WTC11 (cell line): Measurements from ENCODE around the gene NOP16. TPM values are rescaled to one million over a fixed set of nuclear protein-coding genes. Genes with fewer than 3 reads are reported as not detected.

Experiments used
- ATAC-seq: fragments of 200-7000 bp; cut with Tn5 transposase; 2 replicates; pipeline ENCODE4 v1.10.0; 2021; ENCODE audit warnings: mild to moderate bottlenecking, moderate library complexity
- CTCF ChIA-PET: fragments of 300-600 bp; sonication (Branson Sonifier 250); formaldehyde crosslinking; loops from one replicate; lab custom pipeline; 2021; ENCODE audit warnings: antibody characterized with exemption; lab: Charles Lee
- POLR2A ChIA-PET: fragments of 350-600 bp; sonication (Branson Sonifier 250); formaldehyde crosslinking; loops from one replicate; lab custom pipeline; 2021; ENCODE audit warnings: antibody characterized with exemption; lab: Charles Lee
- DNase-seq: peaks from one replicate; pipeline ENCODE4 v3.0.0; 2021; ENCODE audit warnings: low spot score
- H3K27ac Mint-ChIP-seq: 2 replicates; pipeline ENCODE4 v1.8.0; 2021; ENCODE audit warnings: mixed read lengths
- H3K27me3 Mint-ChIP-seq: 2 replicates; pipeline ENCODE4 v1.8.0; 2021; ENCODE audit warnings: low read depth, mild to moderate bottlenecking, moderate library complexity, mixed read lengths
- H3K36me3 Mint-ChIP-seq: 2 replicates; pipeline ENCODE4 v1.8.0; 2021; ENCODE audit warnings: mixed read lengths
- H3K4me1 Mint-ChIP-seq: 2 replicates; pipeline ENCODE4 v1.8.0; 2022; ENCODE audit warnings: mixed read lengths
- H3K4me3 Mint-ChIP-seq: 2 replicates; pipeline ENCODE4 v1.8.0; 2021; ENCODE audit warnings: mild to moderate bottlenecking, moderate library complexity, mixed read lengths
- H3K9me3 Mint-ChIP-seq: 2 replicates; pipeline ENCODE4 v1.8.0; 2021; ENCODE audit warnings: mixed read lengths
- AFF4 ChIP-seq: sonication (generic); formaldehyde crosslinking; IDR thresholded peaks from 2 replicates; pipeline ENCODE4 v1.8.1; 2023; ENCODE audit warnings: mild to moderate bottlenecking, missing genetic modification reagents, borderline replicate concordance
- CREB1 ChIP-seq: sonication (generic); formaldehyde crosslinking; IDR thresholded peaks from 2 replicates; pipeline ENCODE4 v1.8.0; 2023; ENCODE audit warnings: mild to moderate bottlenecking, missing genetic modification reagents
- EMX1 ChIP-seq: fragments of 250-450 bp; sonication (Bioruptor Pico); IDR thresholded peaks from 2 replicates; pipeline ENCODE4 v1.8.0; 2021; ENCODE audit warnings: mild to moderate bottlenecking
- ETV6 ChIP-seq: sonication (generic); formaldehyde crosslinking; IDR thresholded peaks from 2 replicates; pipeline ENCODE4 v1.8.1; 2022; ENCODE audit warnings: mild to moderate bottlenecking, missing genetic modification reagents
- FOXP1 ChIP-seq: sonication (generic); formaldehyde crosslinking; IDR thresholded peaks from 2 replicates; pipeline ENCODE4 v1.8.0; 2022; ENCODE audit warnings: missing genetic modification reagents, mild to moderate bottlenecking, moderate library complexity, borderline replicate concordance
- FOXP4 ChIP-seq: sonication (generic); formaldehyde crosslinking; IDR thresholded peaks from 2 replicates; pipeline ENCODE4 v1.8.0; 2022; ENCODE audit warnings: mild to moderate bottlenecking, missing genetic modification reagents
- HMGA2 ChIP-seq: fragments of 250-450 bp; sonication (Bioruptor Pico); IDR thresholded peaks from 2 replicates; pipeline ENCODE4 v1.4.0; 2021; ENCODE audit warnings: mild to moderate bottlenecking, moderate library complexity
- MLX ChIP-seq: sonication (generic); formaldehyde crosslinking; IDR thresholded peaks from 2 replicates; pipeline ENCODE4 v1.8.1; 2023; ENCODE audit warnings: mild to moderate bottlenecking, missing genetic modification reagents, moderate library complexity
- MYBL2 ChIP-seq: sonication (generic); formaldehyde crosslinking; IDR thresholded peaks from 2 replicates; pipeline ENCODE4 v1.8.1; 2023; ENCODE audit warnings: mild to moderate bottlenecking, moderate library complexity, missing genetic modification reagents
- NFYB ChIP-seq: sonication (generic); formaldehyde crosslinking; conservative IDR thresholded peaks from 2 replicates; pipeline ENCODE4 v1.8.0; 2022; ENCODE audit warnings: low read depth, missing genetic modification reagents
- NR1H2 ChIP-seq: sonication (generic); formaldehyde crosslinking; IDR thresholded peaks from 2 replicates; pipeline ENCODE4 v1.9.0; 2021; ENCODE audit warnings: mild to moderate bottlenecking, moderate library complexity, missing genetic modification reagents
- NR2C2 ChIP-seq: sonication (generic); formaldehyde crosslinking; IDR thresholded peaks from 2 replicates; pipeline ENCODE4 v1.8.0; 2022; ENCODE audit warnings: mild to moderate bottlenecking, missing genetic modification reagents
- OVOL2 ChIP-seq: fragments of 250-450 bp; sonication (Bioruptor Pico); IDR thresholded peaks from 2 replicates; pipeline ENCODE4 v1.9.0; 2021; ENCODE audit warnings: mild to moderate bottlenecking, borderline replicate concordance
- RELA ChIP-seq: sonication (generic); formaldehyde crosslinking; IDR thresholded peaks from 2 replicates; pipeline ENCODE4 v1.8.1; 2022; ENCODE audit warnings: missing genetic modification reagents, mild to moderate bottlenecking, borderline replicate concordance
- RORB ChIP-seq: fragments of 250-450 bp; sonication (Bioruptor Pico); IDR thresholded peaks from 2 replicates; pipeline ENCODE4 v1.9.0; 2021; ENCODE audit warnings: mild to moderate bottlenecking
- TCF7 ChIP-seq: sonication (generic); formaldehyde crosslinking; IDR thresholded peaks from 2 replicates; pipeline ENCODE4 v1.8.0; 2022; ENCODE audit warnings: mild to moderate bottlenecking, low read depth, missing genetic modification reagents, moderate library complexity
- ZBTB21 ChIP-seq: sonication (generic); formaldehyde crosslinking; IDR thresholded peaks from 2 replicates; pipeline ENCODE4 v1.8.1; 2023; ENCODE audit warnings: mild to moderate bottlenecking, missing genetic modification reagents, borderline replicate concordance
- ZNF121 ChIP-seq: sonication (generic); formaldehyde crosslinking; IDR thresholded peaks from 2 replicates; pipeline ENCODE4 v1.8.0; 2023; ENCODE audit warnings: missing genetic modification reagents
- ZNF138 ChIP-seq: sonication (generic); formaldehyde crosslinking; conservative IDR thresholded peaks from 2 replicates; pipeline ENCODE4 v1.8.1; 2022; ENCODE audit warnings: mild to moderate bottlenecking, moderate library complexity, missing genetic modification reagents
- ZNF232 ChIP-seq: sonication (generic); formaldehyde crosslinking; IDR thresholded peaks from 2 replicates; pipeline ENCODE4 v1.8.0; 2022; ENCODE audit warnings: mild to moderate bottlenecking, missing genetic modification reagents
- ZNF317 ChIP-seq: sonication (generic); formaldehyde crosslinking; IDR thresholded peaks from 2 replicates; pipeline ENCODE4 v1.8.1; 2023; ENCODE audit warnings: low read depth, mild to moderate bottlenecking, moderate library complexity, missing genetic modification reagents, borderline replicate concordance
- ZNF416 ChIP-seq: fragments of 250-450 bp; sonication (Bioruptor Pico); IDR thresholded peaks from 2 replicates; pipeline ENCODE4 v1.9.0; 2021; ENCODE audit warnings: mild to moderate bottlenecking, inconsistent platforms
- total RNA-seq: library from RNA; stranded (reverse); gene quantifications from 3 replicates; pipeline ENCODE4 v1.2.3, GENCODE V29; 2021
- TF ChIP-seq, protein P1 (sequence below): fragments of 250-450 bp; sonication (Bioruptor Pico); IDR thresholded peaks from 2 replicates; pipeline ENCODE4 v2.1.2; 2022; ENCODE audit warnings: mild to moderate bottlenecking, moderate library complexity
- TF ChIP-seq, protein P2 (sequence below): sonication (generic); formaldehyde crosslinking; IDR thresholded peaks from 2 replicates; pipeline ENCODE4 v1.8.0; 2022; ENCODE audit warnings: mild to moderate bottlenecking, missing genetic modification reagents
- TF ChIP-seq, protein P3 (sequence below): sonication (generic); formaldehyde crosslinking; IDR thresholded peaks from 2 replicates; pipeline ENCODE4 v1.8.1; 2022; ENCODE audit warnings: mild to moderate bottlenecking, moderate library complexity, missing genetic modification reagents

Gene NOP16
- total RNA-seq, 1 experiment from 2014 or later, result 57.7 TPM

DNA sequence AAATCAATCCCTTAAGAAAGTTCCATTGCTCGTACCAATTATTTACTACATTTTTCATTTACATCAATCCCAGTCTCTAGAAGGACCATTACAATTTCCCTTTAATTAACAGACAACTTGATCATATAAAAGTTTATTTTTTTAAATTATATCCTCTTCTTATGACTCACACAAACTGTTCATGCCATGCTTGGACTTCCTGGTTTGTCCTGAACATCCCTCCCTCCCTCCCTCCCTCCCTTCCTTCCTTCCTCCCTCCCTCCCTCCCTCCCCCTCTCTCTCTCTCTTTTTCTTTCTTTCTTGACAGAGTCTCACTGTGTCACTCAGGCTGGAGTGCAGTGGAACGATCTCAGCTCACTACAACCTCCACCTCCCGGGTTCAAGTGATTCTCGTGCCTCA, 39.6 kb upstream of the NOP16 start:
- ChIA-PET POLR2A (no interaction called here), CTCF (interaction anchor here (1.1 kb wide), 1 partner anchor 20 kb away, joined by 6 read pairs; no protein-coding TSS in a partner anchor)
- Mint-ChIP-seq H3K36me3 (peaks cover 18% of the 10 kb centered on the region), H3K9me3 (peaks cover 38% of the 10 kb centered on the region), H3K27ac (no peak overlapping the region), H3K4me1 (no peaks in the 10 kb centered on the region), H3K27me3 (peaks cover 19% of the 10 kb centered on the region), H3K4me3 (no peak overlapping the region)
- no peak for TF ChIP-seq FOXP4
- no peak for TF ChIP-seq RELA (CRISPR knock-in tag)
- no peak for TF ChIP-seq RORB
- no peak for TF ChIP-seq AFF4 (CRISPR knock-in tag)
- no peak for TF ChIP-seq HMGA2 (CRISPR knock-in tag)
- TF ChIP-seq, protein P1, sequence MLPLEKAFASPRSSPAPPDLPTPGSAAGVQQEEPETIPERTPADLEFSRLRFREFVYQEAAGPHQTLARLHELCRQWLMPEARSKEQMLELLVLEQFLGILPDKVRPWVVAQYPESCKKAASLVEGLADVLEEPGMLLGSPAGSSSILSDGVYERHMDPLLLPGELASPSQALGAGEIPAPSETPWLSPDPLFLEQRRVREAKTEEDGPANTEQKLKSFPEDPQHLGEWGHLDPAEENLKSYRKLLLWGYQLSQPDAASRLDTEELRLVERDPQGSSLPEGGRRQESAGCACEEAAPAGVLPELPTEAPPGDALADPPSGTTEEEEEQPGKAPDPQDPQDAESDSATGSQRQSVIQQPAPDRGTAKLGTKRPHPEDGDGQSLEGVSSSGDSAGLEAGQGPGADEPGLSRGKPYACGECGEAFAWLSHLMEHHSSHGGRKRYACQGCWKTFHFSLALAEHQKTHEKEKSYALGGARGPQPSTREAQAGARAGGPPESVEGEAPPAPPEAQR (CRISPR knock-in tag), result no peak
- no peak for TF ChIP-seq MLX
- TF ChIP-seq OVOL2, result no peak
- no peak for TF ChIP-seq ZNF416 (CRISPR knock-in tag)
- TF ChIP-seq ETV6 (CRISPR knock-in tag), result no peak
- no peak for TF ChIP-seq NR2C2 (CRISPR knock-in tag)
- TF ChIP-seq, protein P2, sequence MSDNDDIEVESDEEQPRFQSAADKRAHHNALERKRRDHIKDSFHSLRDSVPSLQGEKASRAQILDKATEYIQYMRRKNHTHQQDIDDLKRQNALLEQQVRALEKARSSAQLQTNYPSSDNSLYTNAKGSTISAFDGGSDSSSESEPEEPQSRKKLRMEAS (CRISPR knock-in tag), result no peak
- no peak for TF ChIP-seq ZNF121 (CRISPR knock-in tag)
- TF ChIP-seq ZNF138 (CRISPR knock-in tag), result no peak
- TF ChIP-seq MYBL2 (CRISPR knock-in tag), result no peak
- TF ChIP-seq ZBTB21, result no peak
- ATAC-seq (no peak), DNase-seq (no peak)

DNA sequence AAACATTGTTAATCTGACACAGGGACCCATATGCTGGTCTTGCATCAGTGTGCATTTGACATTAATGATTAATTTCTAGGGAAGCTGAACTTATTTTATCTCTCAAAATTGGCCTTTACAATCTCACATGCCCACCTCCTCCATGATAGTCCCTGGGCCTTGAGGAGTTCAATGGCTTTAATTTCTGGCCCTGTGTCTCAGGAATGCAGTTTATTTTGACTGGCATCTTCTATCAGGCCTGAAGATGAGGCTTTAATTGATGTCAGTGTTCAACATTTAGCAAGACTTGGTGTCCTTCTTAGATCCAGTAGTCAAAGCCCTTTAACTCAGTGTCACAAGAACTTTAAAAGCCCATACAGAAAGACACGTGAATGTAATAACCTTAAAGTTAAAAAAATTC, 38.5 kb upstream of the NOP16 start:
- ChIA-PET CTCF (no interaction called here), POLR2A (no interaction called here)
- no peak overlapping the region for H3K4me3 Mint-ChIP-seq
- DNase-seq (no peak), ATAC-seq (no peak)
- H3K9me3 Mint-ChIP-seq, result peaks cover 41% of the 10 kb centered on the region
- H3K36me3 Mint-ChIP-seq, result peaks cover 12% of the 10 kb centered on the region
- no peak overlapping the region for H3K27ac Mint-ChIP-seq
- H3K27me3 Mint-ChIP-seq, result peaks cover 21% of the 10 kb centered on the region
- H3K4me1 Mint-ChIP-seq, result no peaks in the 10 kb centered on the region
- TF ChIP-seq ZNF232 (CRISPR knock-in tag), result no peak
- TF ChIP-seq, protein P1 (CRISPR knock-in tag), result no peak
- TF ChIP-seq ETV6 (CRISPR knock-in tag), result no peak
- TF ChIP-seq TCF7 (CRISPR knock-in tag), result no peak
- no peak for TF ChIP-seq NFYB (CRISPR knock-in tag)
- no peak for TF ChIP-seq FOXP1 (CRISPR knock-in tag)
- TF ChIP-seq, protein P3, sequence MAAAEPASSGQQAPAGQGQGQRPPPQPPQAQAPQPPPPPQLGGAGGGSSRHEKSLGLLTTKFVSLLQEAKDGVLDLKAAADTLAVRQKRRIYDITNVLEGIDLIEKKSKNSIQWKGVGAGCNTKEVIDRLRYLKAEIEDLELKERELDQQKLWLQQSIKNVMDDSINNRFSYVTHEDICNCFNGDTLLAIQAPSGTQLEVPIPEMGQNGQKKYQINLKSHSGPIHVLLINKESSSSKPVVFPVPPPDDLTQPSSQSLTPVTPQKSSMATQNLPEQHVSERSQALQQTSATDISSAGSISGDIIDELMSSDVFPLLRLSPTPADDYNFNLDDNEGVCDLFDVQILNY (CRISPR knock-in tag), result no peak
- no peak for TF ChIP-seq ZNF317 (CRISPR knock-in tag)
- TF ChIP-seq CREB1 (CRISPR knock-in tag), result no peak
- TF ChIP-seq NR1H2 (CRISPR knock-in tag), result no peak
- TF ChIP-seq EMX1 (CRISPR knock-in tag), result no peak
- TF ChIP-seq, protein P2 (CRISPR knock-in tag), result no peak
